Effector CD8-positive, alpha-beta T cell (primary cell): ENCODE results near the gene ASCL4.
"Not testable (repeated sequence)": the region's sequence is repeated elsewhere in the genome, so short reads cannot be mapped to it uniquely, and the experiment has no call there.

Source experiments
- DNase-seq: peaks from one replicate; lab custom pipeline; 2025; lab: John Stamatoyannopoulos, UW
- total RNA-seq, 4 experiments: gene quantifications; one replicate each; lab custom pipeline; 2026; lab: John Stamatoyannopoulos, UW

The ASCL4 gene, protein sequence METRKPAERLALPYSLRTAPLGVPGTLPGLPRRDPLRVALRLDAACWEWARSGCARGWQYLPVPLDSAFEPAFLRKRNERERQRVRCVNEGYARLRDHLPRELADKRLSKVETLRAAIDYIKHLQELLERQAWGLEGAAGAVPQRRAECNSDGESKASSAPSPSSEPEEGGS
- total RNA-seq = 0 reads per million in 4 experiments

- DNase-seq = no peak
These were observed at the start of gene ASCL4 for GRCh38 chr12:107774349-107775029. Gene ASCL4, plus strand, starts transcription at chr12:107774704. Its CDS starts 515 bp downstream, at chr12:107775219.

DNA sequence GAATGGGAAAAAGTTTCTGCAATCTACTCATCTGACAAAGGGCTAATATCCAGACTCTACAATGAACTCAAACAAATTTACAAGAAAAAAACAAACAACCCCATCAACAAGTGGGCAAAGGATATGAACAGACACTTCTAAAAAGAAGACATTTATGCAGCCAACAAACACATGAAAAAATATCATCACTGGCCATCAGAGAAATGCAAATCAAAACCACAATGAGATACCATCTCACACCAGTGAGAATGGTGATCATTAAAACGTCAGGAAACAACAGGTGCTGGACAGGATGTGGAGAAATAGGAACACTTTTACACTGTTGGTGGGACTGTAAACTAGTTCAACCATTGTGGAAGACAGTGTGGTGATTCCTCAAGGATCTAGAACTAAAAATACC, 47.2 kb upstream of the ASCL4 start:
- DNase-seq = not testable (repeated sequence)

DNA sequence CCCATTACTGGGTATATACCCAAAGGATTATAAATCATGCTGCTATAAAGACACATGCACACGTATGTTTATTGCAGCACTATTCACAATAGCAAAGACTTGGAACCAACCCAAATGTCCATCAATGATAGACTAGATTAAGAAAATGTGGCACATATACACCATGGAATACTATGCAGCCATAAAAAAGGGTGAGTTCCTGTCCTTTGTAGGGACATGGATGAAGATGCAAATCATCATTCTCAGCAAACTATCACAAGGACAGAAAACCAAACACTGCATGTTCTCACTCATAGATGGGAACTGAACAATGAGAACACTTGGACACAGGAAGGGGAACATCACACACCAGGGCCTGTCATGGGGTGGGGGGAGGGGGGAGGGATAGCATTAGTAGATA, 46.8 kb upstream of the ASCL4 start:
- not testable (repeated sequence) for DNase-seq

DNA sequence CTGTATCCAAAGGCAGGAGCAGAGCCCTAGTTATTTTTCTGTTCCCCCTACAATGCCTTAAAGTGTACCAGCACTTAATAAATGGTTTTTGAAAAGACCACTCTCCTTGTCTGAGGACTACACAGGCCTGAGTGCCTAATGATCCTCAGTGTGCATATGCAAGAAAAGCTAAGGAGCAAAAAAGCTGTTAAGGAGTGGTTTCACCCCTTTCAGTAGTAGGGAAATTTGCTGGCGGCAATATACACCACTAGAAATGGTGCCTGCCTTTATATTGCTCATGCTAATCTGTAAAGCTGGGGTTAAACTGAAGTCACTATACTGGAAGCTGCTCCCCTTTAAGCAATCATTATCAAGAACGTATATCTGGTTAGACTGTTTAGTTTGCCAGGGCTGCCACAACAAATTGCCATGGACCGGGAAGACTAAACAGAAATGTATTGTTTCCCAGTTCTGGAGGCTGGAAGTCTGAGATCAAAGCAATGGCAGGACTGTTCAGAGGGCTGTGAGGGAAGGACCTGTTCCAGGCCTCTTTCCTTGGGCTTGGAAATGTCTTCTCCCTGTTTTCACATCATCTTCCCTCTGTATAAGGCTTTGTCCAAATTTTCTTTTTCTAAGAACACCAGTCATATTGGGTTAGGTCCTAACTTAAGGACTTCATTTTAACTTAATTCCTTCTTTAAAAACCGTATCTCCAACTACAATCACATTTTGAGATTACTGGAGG, 43.7 kb upstream of the ASCL4 start:
- DNase-seq = no peak

- no peak for DNase-seq
These were observed 43.1 kb upstream of the ASCL4 start for GRCh38 chr12:107731366-107731765.

- no peak for DNase-seq
These were observed 42.1 kb upstream of the ASCL4 start for GRCh38 chr12:107732365-107732764.

- DNase-seq = no peak
These were observed 40.4 kb upstream of the ASCL4 start for GRCh38 chr12:107734139-107734538.

- DNase-seq = no peak
These were observed 38.7 kb upstream of the ASCL4 start for GRCh38 chr12:107735763-107736162.

- no peak for DNase-seq
These were observed 37.6 kb upstream of the ASCL4 start for GRCh38 chr12:107736914-107737313.

DNA sequence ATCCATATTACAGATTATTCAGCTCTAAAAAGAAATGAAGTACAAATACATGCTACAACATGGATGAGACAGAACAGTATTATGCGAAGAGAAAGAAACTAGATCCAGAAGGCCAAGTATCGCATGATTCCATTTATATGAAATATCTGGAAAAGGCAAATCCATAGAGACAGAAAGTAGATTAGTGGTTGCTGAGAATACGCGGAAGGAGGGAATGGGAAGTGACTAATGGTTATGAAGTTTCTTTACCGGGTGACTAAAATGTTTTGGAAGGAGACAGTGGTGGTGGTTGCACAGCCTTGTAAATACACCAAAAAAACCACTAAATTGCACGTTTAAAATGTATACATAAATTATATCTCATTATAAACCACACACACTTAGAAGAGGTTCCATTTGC, 26.0 kb upstream of the ASCL4 start:
- no peak for DNase-seq

DNA sequence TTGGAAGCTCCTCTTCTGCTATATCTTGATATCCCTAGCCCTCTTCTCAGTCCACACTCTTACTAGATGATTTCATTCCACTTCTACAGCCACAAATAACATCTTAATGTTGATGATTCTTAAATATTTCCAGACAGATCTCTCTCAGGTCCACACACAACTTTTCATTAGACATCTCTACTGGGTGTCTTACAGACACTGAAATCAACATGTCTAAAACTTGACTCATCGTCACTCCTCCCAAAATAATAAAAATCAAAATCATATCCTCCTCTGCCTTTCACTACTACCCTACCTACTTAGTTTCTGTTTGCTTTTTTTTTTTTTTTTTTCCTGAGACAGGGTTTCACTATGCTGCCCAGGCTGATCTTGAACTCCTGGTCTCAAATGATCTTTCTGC, 25.4 kb upstream of the ASCL4 start:
- DNase-seq = no peak

GRCh38 chr12:107759410-107759809, 15.1 kb upstream of the ASCL4 start:
- DNase-seq = no peak

GRCh38 chr12:107760207-107760808, 14.2 kb upstream of the ASCL4 start:
- peak; percentile 26 for DNase-seq

DNA sequence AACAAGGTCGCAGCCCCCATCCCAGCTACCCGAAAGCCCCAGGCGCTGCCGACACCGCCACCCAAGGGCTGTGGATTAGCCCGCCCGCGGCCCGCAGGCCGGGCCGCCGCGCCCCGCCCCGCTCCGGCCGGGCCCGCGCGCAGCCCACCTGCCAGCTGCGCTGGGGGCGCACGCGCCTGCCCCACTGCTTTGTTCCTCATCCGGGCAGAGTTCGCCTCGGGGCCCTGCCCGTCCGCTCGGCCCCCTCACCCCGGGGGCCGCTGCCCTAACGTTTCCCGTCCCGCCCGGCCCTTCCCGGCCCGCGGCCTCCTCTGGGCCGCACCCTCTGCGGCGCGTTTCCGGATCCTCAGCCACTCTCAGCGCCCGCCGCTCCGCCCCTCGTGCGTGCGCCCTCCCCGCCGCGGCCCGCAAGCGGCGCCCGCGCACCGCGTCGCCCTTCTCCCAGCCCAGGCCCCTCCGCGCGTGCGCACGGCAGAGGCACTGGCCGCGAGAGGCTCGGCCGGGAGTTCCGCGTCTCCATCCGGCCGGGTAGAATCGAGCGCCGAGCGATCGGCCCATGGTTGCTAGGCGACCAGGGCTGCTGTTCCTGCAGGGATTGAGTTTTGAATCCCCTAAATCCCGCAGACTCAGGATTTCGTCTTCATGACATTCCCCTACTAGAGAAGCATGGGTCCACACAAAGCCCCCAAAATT, 13.5 kb upstream of the ASCL4 start, which contains the start of gene PRDM4:
Gene PRDM4, minus strand, starts transcription at position 329 of the 693 bp plus-strand sequence. CDS start 622 bp downstream, outside the sequence.
- peak; percentile 79 for DNase-seq

GRCh38 chr12:107761502-107761904, 13.0 kb upstream of the ASCL4 start:
- DNase-seq = no peak

- DNase-seq = no peak
These were observed 11.6 kb upstream of the ASCL4 start for GRCh38 chr12:107762874-107763273.

- DNase-seq = no peak
These were observed 9.9 kb upstream of the ASCL4 start for GRCh38 chr12:107764626-107765025.

DNA sequence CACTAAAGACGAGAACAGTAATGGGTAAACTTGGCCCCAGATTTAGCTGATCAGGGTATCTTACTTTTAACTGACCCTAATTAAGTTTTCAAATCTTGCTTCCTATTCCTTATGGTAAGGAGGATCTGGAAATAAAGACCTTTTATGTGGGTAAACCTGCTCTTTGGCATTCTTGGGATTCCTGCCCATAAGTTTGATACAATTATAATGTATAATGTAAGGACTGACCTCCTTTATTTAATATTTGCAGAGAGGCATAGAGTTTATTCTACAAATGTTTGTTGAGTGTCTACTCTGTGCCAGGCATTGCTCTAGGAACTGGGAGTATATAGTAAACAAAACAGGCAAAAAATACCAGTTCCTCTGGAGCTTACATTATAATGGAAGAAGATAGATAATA, 9.2 kb upstream of the ASCL4 start:
- no peak for DNase-seq

DNA sequence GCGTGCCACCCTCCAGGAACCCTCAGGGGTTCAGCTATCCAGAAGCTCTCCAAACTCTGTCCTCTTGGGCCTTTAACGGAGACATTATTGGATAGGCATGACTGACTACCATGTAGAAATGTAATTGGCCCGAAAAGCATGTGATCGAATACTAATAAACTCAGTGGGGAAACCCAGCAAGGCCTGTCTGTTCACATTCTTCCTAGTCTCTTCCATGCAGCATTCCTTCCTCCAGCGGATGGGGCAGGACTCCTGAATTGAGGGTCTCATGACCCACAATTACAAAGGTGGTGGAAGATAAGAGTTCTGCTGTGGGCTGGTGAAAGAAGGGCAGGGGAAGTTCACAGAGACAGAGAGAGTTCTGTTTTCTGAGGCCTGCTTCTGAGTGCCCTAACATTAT, 7.0 kb upstream of the ASCL4 start:
- no peak for DNase-seq

- DNase-seq = no peak
These were observed 703 bp downstream of the ASCL4 start for GRCh38 chr12:107775093-107775721.

DNA sequence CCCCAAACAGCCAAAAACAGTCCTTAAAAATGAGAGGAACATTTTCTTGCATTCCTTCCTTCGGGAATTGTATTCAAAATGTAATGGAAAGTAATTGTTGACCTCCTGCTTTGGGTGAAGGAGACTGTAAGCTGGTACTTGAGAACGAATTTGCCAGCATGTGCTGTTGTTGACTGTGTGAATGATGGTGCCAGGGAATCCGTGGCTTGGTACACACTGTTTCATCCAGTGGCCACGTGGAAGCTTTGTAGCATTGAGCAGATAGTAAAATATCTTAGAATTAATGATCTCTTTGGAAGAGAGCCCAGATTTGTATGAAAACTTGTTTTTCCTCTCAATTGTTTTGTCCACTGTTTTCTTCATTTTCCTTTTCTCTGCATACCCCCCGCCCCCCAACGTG, 1.7 kb downstream of the ASCL4 start:
- DNase-seq = no peak
